Tibial artery (tissue), 4 donors: Measurements from ENCODE around the gene PTPRG.

Experiments used
- DNase-seq, 2 donors: peaks; one replicate each; pipeline ENCODE4 v3.0.0-alpha.2; 2019
- H3K27ac ChIP-seq, 2 donors: fragments of 200-600 bp; sonication (generic) in 1 of 2; 1 replicate in 1 of 2; 2 replicates in 1 of 2; pipeline ENCODE4 v1.5.1; 2018 to 2019; ENCODE audit warnings: mild to moderate bottlenecking in 1 of 2
- H3K27me3 ChIP-seq, 2 donors: fragments of 200-600 bp; sonication (generic) in 1 of 2; one replicate each; pipeline versions ENCODE4 v1.5.1 to v1.6.0; 2016 to 2019
- H3K36me3 ChIP-seq, 3 donors: fragments of 200-600 bp; sonication (generic) in 2 of 3; one replicate each; pipeline ENCODE4 v1.5.1; 2016 to 2019; ENCODE audit warnings: mild to moderate bottlenecking in 2 of 3
- H3K4me1 ChIP-seq, 4 donors: fragments of 200-600 bp; sonication (generic) in 2 of 4; 1 replicate in 3 of 4; 2 replicates in 1 of 4; pipeline ENCODE4 v1.5.1; 2016 to 2019
- H3K4me3 ChIP-seq, 2 donors: fragments of 200-600 bp; sonication (generic) in 1 of 2; 1 replicate in 1 of 2; 2 replicates in 1 of 2; pipeline ENCODE4 v1.5.1; 2018 to 2019; ENCODE audit warnings: mild to moderate bottlenecking in 2 of 2
- H3K9me3 ChIP-seq, 3 donors: fragments of 200-600 bp; sonication (generic) in 1 of 3; one replicate each; pipeline ENCODE4 v1.5.1; 2016 to 2019
- intact Hi-C: fragments of 100-400 bp; cut with DNase I; formaldehyde crosslinking; loops from one replicate; pipeline ENCODE4 v1.15.0; 2023; ENCODE audit warnings: low total_unique reads
- TF ChIP-seq, protein P1 (sequence below), 2 experiments: fragments of 200-600 bp in 1 of 2; fragments of 450-650 bp in 1 of 2; IDR thresholded peaks; one replicate each; pipeline ENCODE4 v1.5.1; 2017 to 2019; ENCODE audit warnings: antibody characterized with exemption in 2 of 2, mild to moderate bottlenecking in 1 of 2, moderate library complexity in 1 of 2

Gene PTPRG

DNA sequence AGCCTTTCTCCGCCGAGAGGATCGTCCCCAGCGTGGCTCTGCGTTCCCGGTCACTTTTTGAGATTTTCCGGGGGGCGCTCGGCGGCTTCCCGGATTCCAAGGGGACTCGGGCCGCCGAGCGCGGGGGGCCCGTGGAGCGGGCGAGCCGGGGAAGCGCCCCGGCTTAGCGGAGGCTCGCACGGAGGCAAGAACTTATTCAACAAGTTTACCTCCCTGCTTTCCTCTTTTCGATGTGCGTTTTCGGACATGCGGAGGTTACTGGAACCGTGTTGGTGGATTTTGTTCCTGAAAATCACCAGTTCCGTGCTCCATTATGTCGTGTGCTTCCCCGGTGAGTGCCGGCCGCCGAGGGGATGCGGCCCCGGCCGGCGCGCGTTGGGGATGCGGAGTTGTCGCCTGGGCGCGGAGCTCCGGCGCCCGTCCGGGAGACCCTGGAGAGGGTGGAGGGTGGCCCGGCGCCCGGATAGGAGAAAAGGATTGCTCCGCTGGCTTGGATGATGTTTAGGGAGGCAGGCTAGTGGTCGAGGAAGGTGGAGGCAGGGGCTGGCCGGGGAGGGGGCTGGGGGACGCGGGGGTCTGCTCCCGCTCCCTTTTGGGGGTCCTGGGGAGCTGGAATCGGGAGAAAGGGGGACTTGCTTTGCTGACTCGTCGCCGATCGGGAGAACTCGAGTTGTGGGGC, 810 bp downstream of the PTPRG start:
- intact Hi-C loops = loop anchor here (10.0 kb wide), 3 partner anchors 283 to 393 kb away; no protein-coding TSS in a partner anchor
- H3K4me3 ChIP-seq = peak overlapping the region; percentile 80 to 97
- peak overlapping the region; percentile 92 to 97 for H3K27ac ChIP-seq
- TF ChIP-seq, protein P1, sequence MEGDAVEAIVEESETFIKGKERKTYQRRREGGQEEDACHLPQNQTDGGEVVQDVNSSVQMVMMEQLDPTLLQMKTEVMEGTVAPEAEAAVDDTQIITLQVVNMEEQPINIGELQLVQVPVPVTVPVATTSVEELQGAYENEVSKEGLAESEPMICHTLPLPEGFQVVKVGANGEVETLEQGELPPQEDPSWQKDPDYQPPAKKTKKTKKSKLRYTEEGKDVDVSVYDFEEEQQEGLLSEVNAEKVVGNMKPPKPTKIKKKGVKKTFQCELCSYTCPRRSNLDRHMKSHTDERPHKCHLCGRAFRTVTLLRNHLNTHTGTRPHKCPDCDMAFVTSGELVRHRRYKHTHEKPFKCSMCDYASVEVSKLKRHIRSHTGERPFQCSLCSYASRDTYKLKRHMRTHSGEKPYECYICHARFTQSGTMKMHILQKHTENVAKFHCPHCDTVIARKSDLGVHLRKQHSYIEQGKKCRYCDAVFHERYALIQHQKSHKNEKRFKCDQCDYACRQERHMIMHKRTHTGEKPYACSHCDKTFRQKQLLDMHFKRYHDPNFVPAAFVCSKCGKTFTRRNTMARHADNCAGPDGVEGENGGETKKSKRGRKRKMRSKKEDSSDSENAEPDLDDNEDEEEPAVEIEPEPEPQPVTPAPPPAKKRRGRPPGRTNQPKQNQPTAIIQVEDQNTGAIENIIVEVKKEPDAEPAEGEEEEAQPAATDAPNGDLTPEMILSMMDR (IDR thresholded peaks at IDR 0.05) = no peak
- no peaks in the 10 kb centered on the region for H3K27me3 ChIP-seq
- H3K9me3 ChIP-seq = no peaks in the 10 kb centered on the region
- H3K4me1 ChIP-seq = peaks cover 0 to 38% (median 21%) of the 10 kb centered on the region in 4 donors
- DNase-seq = peak; percentile 30 to 69
- no peaks in the 10 kb centered on the region for H3K36me3 ChIP-seq

DNA sequence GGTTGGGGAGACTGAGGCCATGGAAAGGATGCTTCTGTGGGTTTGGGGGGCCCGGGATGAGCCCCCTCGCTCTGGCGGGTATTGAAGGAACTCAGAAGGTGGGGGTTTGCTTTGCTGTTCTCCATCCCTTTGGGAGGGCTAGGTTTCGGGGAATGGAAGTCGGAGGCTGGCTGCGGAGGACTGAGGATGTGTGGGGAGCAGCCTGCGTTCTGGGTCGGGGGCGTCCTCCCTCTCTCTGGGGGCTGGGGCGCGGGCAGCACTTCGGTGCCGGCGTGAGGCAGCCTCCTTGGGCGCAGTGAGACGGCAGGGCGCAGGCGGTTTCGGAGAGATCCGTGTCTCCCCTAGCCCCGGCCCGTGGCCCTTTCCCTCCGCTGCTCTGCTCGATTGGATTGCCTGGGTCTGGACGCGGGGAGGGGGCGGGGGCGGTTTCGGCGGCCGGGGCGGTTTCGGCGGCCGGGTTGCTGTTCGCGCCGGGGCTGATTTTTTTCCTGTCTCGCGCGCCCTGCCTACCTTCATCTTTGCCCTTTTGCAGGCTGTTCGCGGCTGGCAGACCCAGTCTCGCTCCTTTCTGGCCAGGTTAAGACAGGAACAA, 1.4 kb downstream of the PTPRG start:
- Histone ChIP-seq H3K27me3 (no peaks in the 10 kb centered on the region), H3K36me3 (no peaks in the 10 kb centered on the region), H3K4me1 (peaks cover 0 to 43% (median 24%) of the 10 kb centered on the region in 4 donors), H3K27ac (peak overlapping the region; percentile 92 to 97), H3K4me3 (peak overlapping the region; percentile 80 to 97), H3K9me3 (no peaks in the 10 kb centered on the region)
- intact Hi-C loops = loop anchor here (10.0 kb wide), 3 partner anchors 282 to 392 kb away; no protein-coding TSS in a partner anchor
- peak; percentile 39 to 76 for DNase-seq
- TF ChIP-seq, protein P1 (IDR thresholded peaks at IDR 0.05) = no peak

DNA sequence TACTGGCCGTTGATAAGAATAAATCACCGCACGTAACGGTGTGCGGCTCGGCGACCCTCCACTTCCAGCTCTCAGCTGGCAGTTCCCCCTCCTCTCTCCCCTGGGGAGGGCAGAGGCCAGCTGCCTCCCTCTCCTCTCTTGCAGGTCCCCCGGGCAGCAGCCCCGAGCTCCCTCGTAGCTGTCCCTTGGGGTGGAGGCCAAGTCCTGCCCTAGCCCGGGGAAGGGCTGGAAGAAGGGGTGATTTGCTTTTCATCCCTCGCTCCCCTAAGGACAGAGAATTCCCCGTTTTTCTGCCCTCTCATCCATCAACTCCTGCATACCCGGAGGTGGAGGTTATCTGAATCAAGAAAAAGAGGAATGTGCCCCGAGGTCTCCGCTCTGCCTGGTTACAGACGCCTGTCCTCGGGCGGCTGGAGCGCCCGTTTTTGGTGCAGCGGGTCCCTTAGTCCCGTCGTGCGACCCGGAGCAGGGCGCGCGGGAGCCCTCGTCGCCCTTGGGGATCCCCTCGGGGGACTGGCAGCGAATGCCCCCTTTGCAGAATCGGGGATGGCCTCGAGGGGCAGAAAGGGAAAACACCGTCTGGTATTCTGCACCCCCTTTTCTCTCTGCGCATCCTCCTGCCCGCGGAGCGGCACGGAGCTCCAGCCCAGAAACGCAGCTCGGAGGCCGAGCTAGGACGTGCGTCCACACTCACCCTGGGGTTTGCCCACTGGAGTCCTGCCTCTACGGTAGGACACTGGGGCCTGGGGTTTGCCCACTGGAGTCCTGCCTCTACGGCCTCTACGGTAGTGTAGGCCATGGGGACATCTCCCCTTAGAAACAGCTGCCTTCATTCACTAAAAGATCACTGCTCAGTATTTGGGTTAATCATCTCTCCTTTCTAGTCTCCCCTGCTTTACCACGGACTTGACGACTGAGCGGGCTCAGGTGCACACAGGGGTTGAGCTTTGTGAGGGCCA, 2.2 kb downstream of the PTPRG start:
- TF ChIP-seq, protein P1 (IDR thresholded peaks at IDR 0.05) = no peak
- peak overlapping the region; percentile 80 to 97 for H3K4me3 ChIP-seq
- peak overlapping the region; percentile 92 to 97 for H3K27ac ChIP-seq
- DNase-seq = peak in 1 of 2 donors; percentile 69
- peaks cover 0 to 49% (median 29%) of the 10 kb centered on the region in 4 donors for H3K4me1 ChIP-seq
- H3K9me3 ChIP-seq = no peaks in the 10 kb centered on the region
- intact Hi-C loops = loop anchor here (10.0 kb wide), 3 partner anchors 281 to 391 kb away; no protein-coding TSS in a partner anchor
- H3K36me3 ChIP-seq = no peaks in the 10 kb centered on the region
- no peaks in the 10 kb centered on the region for H3K27me3 ChIP-seq

DNA sequence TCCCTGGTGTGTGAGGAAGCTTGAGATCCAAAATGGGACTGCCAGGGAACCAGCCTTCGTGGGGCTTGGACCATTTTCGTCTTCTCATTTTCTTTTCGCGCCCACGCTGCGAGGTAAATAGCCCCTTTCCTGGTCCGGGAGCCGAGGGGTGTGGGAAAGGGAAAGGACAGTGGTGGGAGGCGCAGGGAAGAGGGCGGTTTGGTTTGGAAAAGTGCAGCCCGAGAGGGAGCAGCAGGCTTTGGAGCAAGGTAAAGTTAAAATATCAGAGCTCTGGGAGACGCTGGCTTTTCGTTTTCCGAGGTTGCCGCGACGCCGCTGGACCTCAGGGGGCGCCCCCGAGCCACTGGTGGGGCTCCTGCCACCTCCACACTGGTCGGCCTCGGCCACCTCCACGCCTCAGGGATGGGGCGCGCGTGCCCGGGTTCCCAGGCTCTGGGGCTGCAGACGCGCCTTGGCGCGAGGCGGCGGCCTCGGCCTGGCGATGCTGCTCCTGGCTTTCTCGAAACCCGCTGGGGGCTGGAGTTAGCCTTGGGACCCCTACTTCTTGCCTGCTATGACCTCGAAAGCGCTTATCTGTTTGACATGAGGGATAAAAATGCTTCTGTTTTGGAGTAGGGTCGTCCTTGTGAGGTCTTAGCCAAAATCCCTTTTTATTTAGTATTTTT, 3.2 kb downstream of the PTPRG start:
- peak; percentile 85 to 94 for DNase-seq
- Histone ChIP-seq H3K4me3 (peak overlapping the region; percentile 80 to 97), H3K27me3 (no peaks in the 10 kb centered on the region), H3K9me3 (no peaks in the 10 kb centered on the region), H3K36me3 (no peaks in the 10 kb centered on the region), H3K4me1 (peaks cover 0 to 54% (median 31%) of the 10 kb centered on the region in 4 donors), H3K27ac (peak overlapping the region; percentile 92 to 97)
- intact Hi-C loops = loop anchor here (1.0 to 10.0 kb wide), 4 partner anchors 280 to 625 kb away; no protein-coding TSS in a partner anchor
- TF ChIP-seq, protein P1 (IDR thresholded peaks at IDR 0.05) = peak; percentile 86 to 93

DNA sequence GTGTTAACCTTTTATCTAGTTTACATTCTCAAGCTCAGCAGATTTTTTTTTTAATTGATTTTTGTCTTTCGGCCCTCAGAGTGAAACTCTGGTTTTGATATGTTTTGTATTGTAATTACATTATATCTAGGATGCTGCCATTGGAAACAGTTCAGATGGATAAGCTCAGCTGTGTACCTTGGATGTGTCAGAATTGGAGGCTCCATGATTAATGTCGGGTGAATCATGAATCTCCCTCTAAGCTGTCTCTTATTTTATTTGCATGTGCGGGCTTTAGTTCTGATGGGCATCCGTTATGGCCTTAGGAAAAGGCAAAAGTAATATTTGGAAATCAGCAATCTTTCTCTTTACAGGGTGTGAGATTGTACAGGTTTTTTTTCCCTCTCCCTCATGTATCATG, 4.2 kb downstream of the PTPRG start:
- no peak for DNase-seq
- Histone ChIP-seq H3K36me3 (no peaks in the 10 kb centered on the region), H3K27me3 (no peaks in the 10 kb centered on the region), H3K9me3 (no peaks in the 10 kb centered on the region), H3K4me3 (peak overlapping the region in 1 of 2 donors; percentile 97), H3K27ac (peak overlapping the region; percentile 92 to 97), H3K4me1 (peaks cover 0 to 60% (median 36%) of the 10 kb centered on the region in 4 donors)
- intact Hi-C loops = loop anchor here (1.0 to 10.0 kb wide), 4 partner anchors 279 to 624 kb away; no protein-coding TSS in a partner anchor
- TF ChIP-seq, protein P1 (IDR thresholded peaks at IDR 0.05) = no peak
